IPS DF 6.9 (cell line): ENCODE data around the gene ASB18.

Experiments
- DNase-seq: peaks from one replicate; pipeline ENCODE4 v3.0.0-alpha.2; 2013; ENCODE audit warnings: low read depth, low spot score
- H3K27ac ChIP-seq: one replicate; pipeline ENCODE4 v1.5.1; 2013; ENCODE audit warnings: low read length, control low read depth
- H3K27me3 ChIP-seq: 2 replicates; pipeline ENCODE4 v1.6.1; 2013; ENCODE audit warnings: mild to moderate bottlenecking, low read length; ENCODE audit not compliant: control insufficient read depth, insufficient read depth
- H3K36me3 ChIP-seq: 2 replicates; pipeline ENCODE4 v1.6.1; 2013; ENCODE audit warnings: low read length; ENCODE audit not compliant: control insufficient read depth, insufficient read depth
- H3K4me1 ChIP-seq: 2 replicates; pipeline ENCODE4 v1.6.1; 2013; ENCODE audit warnings: low read length; ENCODE audit not compliant: control insufficient read depth, insufficient read depth
- H3K4me3 ChIP-seq: 2 replicates; pipeline ENCODE4 v1.5.1; 2013; ENCODE audit warnings: mild to moderate bottlenecking, low read length
- H3K9me3 ChIP-seq: 2 replicates; pipeline ENCODE4 v1.6.1; 2013; ENCODE audit warnings: low read length, inconsistent platforms; ENCODE audit not compliant: control insufficient read depth, insufficient read depth
- WGBS: extraction: QIAGEN DNeasy Blood & Tissue Kit; methylation state at CpG from one replicate; pipeline ENCODE4 v1.1.7; 2013; ENCODE audit warnings: mixed read lengths, missing lambda C conversion rate; ENCODE audit not compliant: insufficient read length, insufficient coverage; 5-methylcytosine and 5-hydroxymethylcytosine counted together

The ASB18 gene

GRCh38 chr2:236264256-236264655, at the start of gene ASB18:
TSS of gene ASB18 (minus strand) at chr2:236264406. CDS start at chr2:236264345, 61 bp downstream.
- no peaks in the 10 kb centered on the region for H3K9me3 ChIP-seq
- H3K4me1 ChIP-seq = no peaks in the 10 kb centered on the region; the same call in 1 of the 2 replicates
- H3K36me3 ChIP-seq = no peaks in the 10 kb centered on the region
- H3K4me3 ChIP-seq = no peak within 1 kb of the TSS
- H3K27ac ChIP-seq = no peak within 1 kb of the TSS
- no peak for DNase-seq
- no peaks in the 10 kb centered on the region for H3K27me3 ChIP-seq
- no CpG with 5 or more reads among the region's 8 CpGs for WGBS

- Histone ChIP-seq H3K36me3 (no peaks in the 10 kb centered on the region), H3K4me3 (no peak overlapping the region), H3K4me1 (peaks cover 9% of the 10 kb centered on the region), H3K9me3 (no peaks in the 10 kb centered on the region), H3K27ac (no peak overlapping the region), H3K27me3 (no peaks in the 10 kb centered on the region)
- no peak for DNase-seq
- WGBS = no CpG with 5 or more reads among the region's 3 CpGs
These were observed 47.1 kb upstream of the ASB18 start for GRCh38 chr2:236311286-236311685.

- no CpG with 5 or more reads among the region's 9 CpGs for WGBS
- no peaks in the 10 kb centered on the region for H3K36me3 ChIP-seq
- no peaks in the 10 kb centered on the region for H3K27me3 ChIP-seq
- H3K4me3 ChIP-seq = no peak overlapping the region
- peak; percentile 43 for DNase-seq
- H3K27ac ChIP-seq = no peak overlapping the region
- H3K4me1 ChIP-seq = peaks cover 9% of the 10 kb centered on the region
- no peaks in the 10 kb centered on the region for H3K9me3 ChIP-seq
These were observed 45.4 kb upstream of the ASB18 start for GRCh38 chr2:236309669-236310029.

GRCh38 chr2:236308855-236309668, 44.9 kb upstream of the ASB18 start:
- no peaks in the 10 kb centered on the region for H3K36me3 ChIP-seq
- H3K27ac ChIP-seq = no peak overlapping the region
- no peaks in the 10 kb centered on the region for H3K9me3 ChIP-seq
- no peaks in the 10 kb centered on the region for H3K27me3 ChIP-seq
- H3K4me1 ChIP-seq = peaks cover 9% of the 10 kb centered on the region
- no peak overlapping the region for H3K4me3 ChIP-seq
- no CpG with 5 or more reads among the region's 19 CpGs for WGBS
- DNase-seq = no peak

- Histone ChIP-seq H3K27me3 (no peaks in the 10 kb centered on the region), H3K36me3 (no peaks in the 10 kb centered on the region), H3K9me3 (no peaks in the 10 kb centered on the region), H3K4me3 (no peak overlapping the region), H3K4me1 (peaks cover 9% of the 10 kb centered on the region), H3K27ac (no peak overlapping the region)
- no peak for DNase-seq
- no CpG with 5 or more reads among the region's 12 CpGs for WGBS
These were observed 43.4 kb upstream of the ASB18 start for GRCh38 chr2:236307641-236308040.

- no CpG with 5 or more reads among the region's 13 CpGs for WGBS
- no peak for DNase-seq
- H3K27me3 ChIP-seq = no peaks in the 10 kb centered on the region
- no peak overlapping the region for H3K4me3 ChIP-seq
- H3K4me1 ChIP-seq = peaks cover 9% of the 10 kb centered on the region
- H3K9me3 ChIP-seq = no peaks in the 10 kb centered on the region
- no peaks in the 10 kb centered on the region for H3K36me3 ChIP-seq
- H3K27ac ChIP-seq = no peak overlapping the region
These were observed 42.8 kb upstream of the ASB18 start for GRCh38 chr2:236306825-236307540.

GRCh38 chr2:236305964-236306605, 41.9 kb upstream of the ASB18 start:
- no peak overlapping the region for H3K4me3 ChIP-seq
- WGBS = no CpG with 5 or more reads among the region's 6 CpGs

GRCh38 chr2:236305531-236305930, 41.3 kb upstream of the ASB18 start:
- peaks cover 9% of the 10 kb centered on the region for H3K4me1 ChIP-seq
- H3K36me3 ChIP-seq = no peaks in the 10 kb centered on the region
- no peak overlapping the region for H3K27ac ChIP-seq
- H3K4me3 ChIP-seq = no peak overlapping the region
- H3K9me3 ChIP-seq = no peaks in the 10 kb centered on the region
- H3K27me3 ChIP-seq = no peaks in the 10 kb centered on the region
- no CpG with 5 or more reads among the region's 10 CpGs for WGBS
- no peak for DNase-seq

More at GRCh38 chr2:236305964-236306605, 41.9 kb upstream of the ASB18 start:
- peaks cover 9% of the 10 kb centered on the region for H3K4me1 ChIP-seq
- no peaks in the 10 kb centered on the region for H3K36me3 ChIP-seq
- H3K9me3 ChIP-seq = no peaks in the 10 kb centered on the region
- no peak overlapping the region for H3K27ac ChIP-seq
- H3K27me3 ChIP-seq = no peaks in the 10 kb centered on the region
- no peak for DNase-seq

- Histone ChIP-seq H3K27ac (no peak overlapping the region), H3K9me3 (no peaks in the 10 kb centered on the region), H3K4me1 (peaks cover 7% of the 10 kb centered on the region), H3K36me3 (no peaks in the 10 kb centered on the region), H3K27me3 (no peaks in the 10 kb centered on the region), H3K4me3 (no peak overlapping the region)
- no peak for DNase-seq
- no CpG with 5 or more reads among the region's 2 CpGs for WGBS
These were observed 39.7 kb upstream of the ASB18 start for GRCh38 chr2:236303935-236304334.

GRCh38 chr2:236302555-236302954, 38.3 kb upstream of the ASB18 start:
- Histone ChIP-seq H3K4me3 (no peak overlapping the region), H3K9me3 (no peaks in the 10 kb centered on the region), H3K27ac (no peak overlapping the region), H3K27me3 (no peaks in the 10 kb centered on the region), H3K4me1 (peaks cover 4% of the 10 kb centered on the region; the same call in 1 of the 2 replicates), H3K36me3 (no peaks in the 10 kb centered on the region)
- WGBS = no CpG with 5 or more reads among the region's 6 CpGs
- no peak for DNase-seq
